ENCODE results near the gene PDE6B. TPM values are rescaled to one million over a fixed set of nuclear protein-coding genes. Genes with fewer than 3 reads are reported as not detected.
"Not testable (repeated sequence)": the region's sequence is repeated elsewhere in the genome, so short reads cannot be mapped to it uniquely, and the experiment has no call there.

PDE6B gene
- total and polyA plus RNA-seq, 2 experiments from 2014 or later: 3.4 to 5.0 TPM

GRCh38 chr4:590313-590841 is 35.0 kb upstream of the PDE6B start (continued):
- TF ChIP-seq ZNF462 (CRISPR knock-in tag; IDR thresholded peaks at IDR 0.05) (no peak), EZH2 (IDR thresholded peaks at IDR 0.05; ENCODE audit: low read depth, unreplicated experiment) (no peak), NANOG (IDR thresholded peaks at IDR 0.05; ENCODE audit: borderline replicate concordance) (no peak), EZH2phosphoT487 (IDR thresholded peaks at IDR 0.05; ENCODE audit: unreplicated experiment) (no peak), ZNF331 (CRISPR knock-in tag; IDR thresholded peaks at IDR 0.05; ENCODE audit: low read depth) (no peak)

DNA sequence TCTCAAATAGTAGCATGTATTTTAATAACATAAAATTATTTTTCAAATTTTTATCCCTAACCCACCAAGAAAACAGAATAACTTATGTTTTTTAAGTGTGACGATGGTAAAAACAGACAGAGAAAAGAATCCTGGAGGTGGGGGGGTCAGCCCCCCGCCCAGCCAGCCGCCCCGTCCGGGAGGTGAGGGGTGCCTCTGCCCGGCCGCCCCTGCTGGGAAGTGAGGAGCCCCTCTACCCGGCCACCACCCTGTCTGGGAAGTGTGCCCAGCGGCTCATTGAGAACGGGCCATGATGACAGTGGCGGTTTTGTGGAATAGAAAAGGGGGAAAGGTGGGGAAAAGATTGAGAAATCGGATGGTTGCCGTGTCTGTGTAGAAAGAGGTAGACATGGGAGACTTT is 33.2 kb upstream of the PDE6B start:
- H3K4me1 ChIP-seq (ENCODE audit: insufficient read depth); H3K9me3 Mint-ChIP-seq; H3K4me2 ChIP-seq; H3K36me3 Mint-ChIP-seq (ENCODE audit: low read depth); H3K36me3 ChIP-seq (ENCODE audit: insufficient read depth); DNase-seq (ENCODE audit: low spot score); H3K27me3 Mint-ChIP-seq (ENCODE audit: insufficient read depth, low read depth, poor library complexity); H3K27ac Mint-ChIP-seq; H4K20me1 ChIP-seq (replicated peaks; ENCODE audit: insufficient read depth); H3K27me3 ChIP-seq (ENCODE audit: insufficient read depth); ATAC-seq; H3K9me2 ChIP-seq (ENCODE audit: insufficient read depth); H3K4me1 Mint-ChIP-seq; H3K4me3 Mint-ChIP-seq; H3K27ac ChIP-seq (ENCODE audit: low read depth); H3K4me3 ChIP-seq; H3K79me2 ChIP-seq (replicated peaks; ENCODE audit: insufficient read depth); H2AFZ ChIP-seq; H3F3A ChIP-seq (replicated peaks; ENCODE audit: low read depth): not testable (repeated sequence)

Measured in GM23338 (cell line).